MM.1S (cell line): Measurements from ENCODE around the gene SARS1.

Experiments used
- DNase-seq: peaks from one replicate; pipeline ENCODE4 v3.0.0-alpha.2; 2015
- H2AFZ ChIP-seq: fragments of 300-600 bp; sonication (generic); 2 replicates; pipeline ENCODE4 v1.6.0; 2016; ENCODE audit warnings: antibody characterized with exemption, low read length
- H3F3A ChIP-seq: fragments of 300-600 bp; sonication (generic); 2 replicates; pipeline ENCODE4 v1.6.1; 2016; ENCODE audit warnings: mild to moderate bottlenecking, antibody characterized with exemption, low read length, moderate library complexity, mixed read lengths; ENCODE audit not compliant: insufficient read depth
- H3K27ac ChIP-seq: fragments of 300-600 bp; sonication (generic); 2 replicates; pipeline ENCODE4 v1.5.1; 2016; ENCODE audit warnings: mild to moderate bottlenecking, low read length
- H3K27me3 ChIP-seq: fragments of 300-600 bp; sonication (generic); replicated peaks from 2 replicates; pipeline ENCODE4 v1.6.0; 2016; ENCODE audit warnings: low read length; ENCODE audit not compliant: insufficient read depth
- H3K36me3 ChIP-seq: fragments of 300-600 bp; sonication (generic); replicated peaks from 2 replicates; pipeline ENCODE4 v1.6.1; 2016; ENCODE audit warnings: mild to moderate bottlenecking, low read length, mixed read lengths; ENCODE audit not compliant: insufficient read depth
- H3K4me1 ChIP-seq: fragments of 300-600 bp; sonication (generic); 2 replicates; pipeline ENCODE4 v1.6.1; 2016; ENCODE audit warnings: low read length, mixed read lengths
- H3K4me2 ChIP-seq: fragments of 300-600 bp; sonication (generic); 2 replicates; pipeline ENCODE4 v1.6.0; 2016; ENCODE audit warnings: low read depth, low read length
- H3K4me3 ChIP-seq: fragments of 300-600 bp; sonication (generic); 2 replicates; pipeline ENCODE4 v1.5.1; 2016; ENCODE audit warnings: low read length, mixed read lengths
- H3K79me2 ChIP-seq: fragments of 300-600 bp; sonication (generic); 2 replicates; pipeline ENCODE4 v1.6.1; 2016; ENCODE audit warnings: mixed run types, low read length, mixed read lengths
- H3K9ac ChIP-seq: fragments of 300-600 bp; sonication (generic); 2 replicates; pipeline ENCODE4 v1.6.1; 2016; ENCODE audit warnings: low read length, mixed read lengths
- H3K9me2 ChIP-seq: fragments of 300-600 bp; sonication (generic); replicated peaks from 2 replicates; pipeline ENCODE4 v1.6.1; 2016; ENCODE audit warnings: mild to moderate bottlenecking, low read length, mixed read lengths; ENCODE audit not compliant: insufficient read depth
- H3K9me3 ChIP-seq: fragments of 300-600 bp; sonication (generic); replicated peaks from 2 replicates; pipeline ENCODE4 v1.6.1; 2016; ENCODE audit warnings: mild to moderate bottlenecking, low read length, mixed read lengths; ENCODE audit not compliant: insufficient read depth
- H4K20me1 ChIP-seq: fragments of 300-600 bp; sonication (generic); 2 replicates; pipeline ENCODE4 v1.6.1; 2016; ENCODE audit warnings: mild to moderate bottlenecking, low read length, moderate library complexity, mixed read lengths; ENCODE audit not compliant: insufficient read depth
- CTCF ChIP-seq: fragments of 300-600 bp; sonication (generic); IDR thresholded peaks from 2 replicates; pipeline ENCODE4 v1.5.1; 2016; ENCODE audit warnings: antibody characterized with exemption, low read length, mixed read lengths
- EZH2 ChIP-seq: fragments of 300-600 bp; sonication (generic); optimal IDR thresholded peaks from 2 replicates; pipeline ENCODE3; 2017; ENCODE audit warnings: low read depth, mild to moderate bottlenecking, antibody characterized with exemption, low read length, mixed read lengths
- EZH2phosphoT487 ChIP-seq: fragments of 300-600 bp; sonication (generic); IDR thresholded peaks from 2 replicates; pipeline ENCODE4 v1.6.1; 2018; ENCODE audit warnings: antibody characterized with exemption, low read length

SARS1 gene

GRCh38 chr1:109263597-109264378, 50.1 kb downstream of the SARS1 start:
- peak; percentile 87 for TF ChIP-seq CTCF
- TF ChIP-seq EZH2phosphoT487, result no peak
- no peaks in the 10 kb centered on the region for H3K36me3 ChIP-seq

GRCh38 chr1:109264379-109264755, 50.6 kb downstream of the SARS1 start:
- Histone ChIP-seq H3K79me2 (no peaks in the 10 kb centered on the region), H3K27ac (no peak overlapping the region), H3K27me3 (no peaks in the 10 kb centered on the region)

More at GRCh38 chr1:109263597-109264378, 50.1 kb downstream of the SARS1 start:
- Histone ChIP-seq H3K79me2 (no peaks in the 10 kb centered on the region), H3K27me3 (no peaks in the 10 kb centered on the region), H3K9ac (no peak overlapping the region), H4K20me1 (no peaks in the 10 kb centered on the region), H3K9me3 (no peaks in the 10 kb centered on the region), H3K4me3 (no peak overlapping the region), H3K27ac (no peak overlapping the region), H3K9me2 (no peaks in the 10 kb centered on the region), H3F3A (no peaks in the 10 kb centered on the region), H3K4me1 (no peaks in the 10 kb centered on the region), H2AFZ (no peak overlapping the region), H3K4me2 (no peak overlapping the region)
- peak; percentile 48 for DNase-seq

GRCh38 chr1:109265016-109265415, 51.3 kb downstream of the SARS1 start:
- Histone ChIP-seq H3K9me3 (no peaks in the 10 kb centered on the region), H2AFZ (no peak overlapping the region), H3K4me2 (no peak overlapping the region), H3K4me3 (no peak overlapping the region), H3K27me3 (no peaks in the 10 kb centered on the region), H3K4me1 (no peaks in the 10 kb centered on the region), H3K27ac (no peak overlapping the region), H3F3A (no peaks in the 10 kb centered on the region), H3K79me2 (no peaks in the 10 kb centered on the region), H3K9ac (no peak overlapping the region), H4K20me1 (no peaks in the 10 kb centered on the region), H3K36me3 (no peaks in the 10 kb centered on the region), H3K9me2 (no peaks in the 10 kb centered on the region)
- DNase-seq, result no peak
- TF ChIP-seq EZH2, result no peak
- TF ChIP-seq EZH2phosphoT487, result no peak
- no peak for TF ChIP-seq CTCF

More at GRCh38 chr1:109264379-109264755, 50.6 kb downstream of the SARS1 start:
- Histone ChIP-seq H3K36me3 (no peaks in the 10 kb centered on the region), H3K4me1 (no peaks in the 10 kb centered on the region), H3K9me2 (no peaks in the 10 kb centered on the region), H3K9ac (no peak overlapping the region), H4K20me1 (no peaks in the 10 kb centered on the region), H3K4me3 (no peak overlapping the region), H3F3A (no peaks in the 10 kb centered on the region), H3K4me2 (no peak overlapping the region), H3K9me3 (no peaks in the 10 kb centered on the region), H2AFZ (no peak overlapping the region)
- no peak for DNase-seq
- TF ChIP-seq EZH2phosphoT487 (no peak), CTCF (no peak), EZH2 (no peak)
